NB4 (cell line): ENCODE measurements around the gene NUP50.

Experiments
- CTCF ChIP-seq: IDR thresholded peaks from one replicate; pipeline ENCODE4 v1.5.1; 2012; ENCODE audit warnings: low read depth, low read length
- MAX ChIP-seq: IDR thresholded peaks from 2 replicates; pipeline ENCODE4 v1.6.1; 2011; ENCODE audit warnings: low read depth, low read length

- TF ChIP-seq CTCF (no peak), MAX (no peak)
Observed at GRCh38 chr22:45235851-45236342, 72.2 kb downstream of the NUP50 start.
